ENCODE results near the gene ZNF587B.
A peak's percentile ranks its signal among the peaks of the same experiment; 100 is the strongest.
"Not testable (repeated sequence)": the region's sequence is repeated elsewhere in the genome, so short reads cannot be mapped to it uniquely, and the experiment has no call there.

ZNF587B gene

GRCh38 chr19:57873883-57874799, 44.0 kb downstream of the ZNF587B start:
- Mint-ChIP-seq H3K36me3 (peaks cover 94% of the 10 kb centered on the region), H3K9me3 (peaks cover 35% of the 10 kb centered on the region)
- not testable (repeated sequence) for ATAC-seq

GRCh38 chr19:57886046-57886445, 55.9 kb downstream of the ZNF587B start:
- Mint-ChIP-seq H3K36me3 (peaks cover 60% of the 10 kb centered on the region), H3K4me3 (no peak overlapping the region), H3K27me3 (no peaks in the 10 kb centered on the region), H3K4me1 (peaks cover 51% of the 10 kb centered on the region), H3K9me3 (peaks cover 3% of the 10 kb centered on the region), H3K27ac (no peak overlapping the region)
- ATAC-seq = no peak

More at GRCh38 chr19:57873883-57874799, 44.0 kb downstream of the ZNF587B start:
- not testable (repeated sequence) for H3K4me1 Mint-ChIP-seq, H3K4me3 Mint-ChIP-seq, H3K27ac Mint-ChIP-seq, H3K27me3 Mint-ChIP-seq

- no peak for ATAC-seq
- peaks cover 3% of the 10 kb centered on the region for H3K9me3 Mint-ChIP-seq
- H3K4me3 Mint-ChIP-seq = peak overlapping the region; percentile 96
- peaks cover 60% of the 10 kb centered on the region for H3K36me3 Mint-ChIP-seq
- peaks cover 51% of the 10 kb centered on the region for H3K4me1 Mint-ChIP-seq
- H3K27me3 Mint-ChIP-seq = no peaks in the 10 kb centered on the region
- peak overlapping the region; percentile 92 for H3K27ac Mint-ChIP-seq
These were observed 57.3 kb downstream of the ZNF587B start for GRCh38 chr19:57887195-57887941.

GRCh38 chr19:57888107-57888559, 58.0 kb downstream of the ZNF587B start:
- H3K9me3 Mint-ChIP-seq = peaks cover 3% of the 10 kb centered on the region
- H3K27me3 Mint-ChIP-seq = no peaks in the 10 kb centered on the region
- H3K27ac Mint-ChIP-seq = peak overlapping the region; percentile 92
- peaks cover 51% of the 10 kb centered on the region for H3K4me1 Mint-ChIP-seq
- H3K4me3 Mint-ChIP-seq = peak overlapping the region; percentile 96
- peak; percentile 4 for ATAC-seq
- peaks cover 53% of the 10 kb centered on the region for H3K36me3 Mint-ChIP-seq

- Mint-ChIP-seq H3K4me1 (peaks cover 46% of the 10 kb centered on the region), H3K4me3 (peak within 1 kb of the TSS; percentile 96), H3K9me3 (peaks cover 3% of the 10 kb centered on the region), H3K27ac (peak within 1 kb of the TSS; percentile 92), H3K27me3 (no peaks in the 10 kb centered on the region), H3K36me3 (peaks cover 48% of the 10 kb centered on the region)
- peak; percentile 98 for ATAC-seq
These were observed 58.6 kb downstream of the ZNF587B start, which contains the start of gene ZNF814 for GRCh38 chr19:57888560-57889231. ZNF814 (minus strand) TSS chr19:57889037; CDS start chr19:57888802, 235 bp downstream.

DNA sequence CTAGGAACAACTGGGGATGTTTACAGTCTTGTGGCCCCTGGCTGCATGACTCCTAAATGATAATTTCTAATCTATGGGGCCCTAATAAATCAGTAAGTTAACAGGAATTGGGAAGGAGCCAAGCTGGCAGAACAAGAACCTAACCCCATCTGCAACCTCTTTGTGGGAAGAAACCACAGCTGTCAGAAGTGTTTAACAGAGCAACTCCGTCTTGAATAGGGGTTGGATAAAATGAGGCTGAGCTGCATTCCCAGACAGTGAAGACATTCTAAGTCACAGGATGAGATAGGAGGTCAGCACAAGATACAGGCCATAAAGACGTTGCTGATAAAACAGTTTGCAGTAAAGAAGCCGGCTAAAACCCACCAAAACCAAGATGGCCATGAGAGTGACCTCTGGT, 60.6 kb downstream of the ZNF587B start:
- Mint-ChIP-seq H3K36me3 (peaks cover 28% of the 10 kb centered on the region), H3K4me1 (peaks cover 34% of the 10 kb centered on the region)
- not testable (repeated sequence) for H3K27ac Mint-ChIP-seq, H3K9me3 Mint-ChIP-seq, ATAC-seq, H3K4me3 Mint-ChIP-seq, H3K27me3 Mint-ChIP-seq
